GM23338 (cell line): ENCODE data around the gene PITX1. TPM values are rescaled to one million over a fixed set of nuclear protein-coding genes. Genes with fewer than 3 reads are reported as not detected.

Experiments used
- ATAC-seq: fragments of 200-7000 bp; cut with Tn5 transposase; 3 replicates; pipeline ENCODE4 v1.9.1; 2020
- DNase-seq: peaks from one replicate; pipeline ENCODE4 v3.0.0-alpha.2; 2015; ENCODE audit warnings: low spot score
- H2AFZ ChIP-seq: fragments of 200-600 bp; sonication (generic); 2 replicates; pipeline ENCODE4 v1.8.0; 2016; ENCODE audit warnings: antibody characterized with exemption, mild to moderate bottlenecking, moderate library complexity
- H3F3A ChIP-seq: fragments of 200-600 bp; sonication (generic); replicated peaks from 2 replicates; pipeline ENCODE4 v1.8.0; 2017; ENCODE audit warnings: antibody characterized with exemption, mixed run types, low read depth
- H3K27ac ChIP-seq: fragments of 200-600 bp; sonication (generic); 2 replicates; pipeline ENCODE4 v1.6.1; 2016; ENCODE audit warnings: low read depth
- H3K27me3 ChIP-seq: fragments of 200-600 bp; sonication (generic); 2 replicates; pipeline ENCODE4 v1.8.0; 2016; ENCODE audit warnings: mild to moderate bottlenecking, mixed run types, moderate library complexity; ENCODE audit not compliant: insufficient read depth
- H3K36me3 ChIP-seq: fragments of 200-600 bp; sonication (generic); 2 replicates; pipeline ENCODE4 v1.8.0; 2016; ENCODE audit warnings: mild to moderate bottlenecking; ENCODE audit not compliant: insufficient read depth
- H3K4me1 ChIP-seq: fragments of 200-600 bp; sonication (generic); 2 replicates; pipeline ENCODE4 v1.8.0; 2016; ENCODE audit warnings: mild to moderate bottlenecking, moderate library complexity; ENCODE audit not compliant: insufficient read depth
- H3K4me2 ChIP-seq: fragments of 200-600 bp; sonication (generic); 2 replicates; pipeline ENCODE4 v1.7.1; 2017; ENCODE audit warnings: mixed run types
- H3K4me3 ChIP-seq: fragments of 200-600 bp; sonication (generic); 2 replicates; pipeline ENCODE4 v1.6.1; 2016; ENCODE audit warnings: mixed run types
- H3K79me2 ChIP-seq: fragments of 200-600 bp; sonication (generic); replicated peaks from 2 replicates; pipeline ENCODE4 v1.8.0; 2017; ENCODE audit warnings: mild to moderate bottlenecking; ENCODE audit not compliant: insufficient read depth
- H3K9me2 ChIP-seq: fragments of 200-600 bp; sonication (generic); 2 replicates; pipeline ENCODE4 v1.8.0; 2017; ENCODE audit not compliant: insufficient read depth
- H4K20me1 ChIP-seq: fragments of 200-600 bp; sonication (generic); replicated peaks from 2 replicates; pipeline ENCODE4 v1.8.0; 2017; ENCODE audit warnings: mild to moderate bottlenecking; ENCODE audit not compliant: insufficient read depth
- H3K27ac Mint-ChIP-seq: 2 replicates; pipeline ENCODE4 v1.8.0; 2020; ENCODE audit warnings: inconsistent platforms, mild to moderate bottlenecking, moderate library complexity, mixed read lengths
- H3K27me3 Mint-ChIP-seq: 3 replicates; pipeline ENCODE4 v1.8.0; 2022; ENCODE audit warnings: low read depth, mild to moderate bottlenecking, moderate library complexity, mixed read lengths, inconsistent platforms; ENCODE audit not compliant: insufficient read depth, poor library complexity
- H3K36me3 Mint-ChIP-seq: 3 replicates; pipeline ENCODE4 v1.8.0; 2021; ENCODE audit warnings: low read depth, mild to moderate bottlenecking, inconsistent platforms, moderate library complexity, mixed read lengths
- H3K4me1 Mint-ChIP-seq: 3 replicates; pipeline ENCODE4 v1.8.0; 2020; ENCODE audit warnings: mild to moderate bottlenecking, inconsistent platforms, mixed read lengths
- H3K4me3 Mint-ChIP-seq: 3 replicates; pipeline ENCODE4 v1.8.0; 2021; ENCODE audit warnings: moderate library complexity, mild to moderate bottlenecking, inconsistent platforms, mixed read lengths
- H3K9me3 Mint-ChIP-seq: 3 replicates; pipeline ENCODE4 v1.8.0; 2020; ENCODE audit warnings: moderate library complexity, mild to moderate bottlenecking, inconsistent platforms, mixed read lengths
- CREB1 ChIP-seq: fragments of 250-450 bp; sonication (Bioruptor Pico); IDR thresholded peaks from 2 replicates; pipeline ENCODE4 v1.5.0; 2020; ENCODE audit warnings: low read depth, mild to moderate bottlenecking, moderate library complexity
- CTCF ChIP-seq, 2 experiments: fragments of 200-600 bp in 1 of 2; sonication (generic) in 1 of 2; conservative IDR thresholded peaks; 2 replicates each; pipeline versions ENCODE4 v1.5.1 to v1.6.1; 2016 to 2017; ENCODE audit warnings: antibody characterized with exemption in 2 of 2, low read depth in 2 of 2, mild to moderate bottlenecking in 2 of 2, moderate library complexity in 1 of 2
- EZH2 ChIP-seq: fragments of 200-600 bp; sonication (generic); IDR thresholded peaks from one replicate; pipeline ENCODE4 v1.8.0; 2017; ENCODE audit warnings: antibody characterized with exemption, mild to moderate bottlenecking, low read depth; ENCODE audit not compliant: unreplicated experiment
- EZH2phosphoT487 ChIP-seq: fragments of 200-600 bp; sonication (generic); IDR thresholded peaks from one replicate; pipeline ENCODE4 v1.8.1; 2018; ENCODE audit warnings: antibody characterized with exemption; ENCODE audit not compliant: unreplicated experiment
- JUNB ChIP-seq: IDR thresholded peaks from one replicate; pipeline ENCODE4 v1.6.1; 2016; ENCODE audit warnings: antibody characterized with exemption; ENCODE audit not compliant: unreplicated experiment
- NANOG ChIP-seq: IDR thresholded peaks from 2 replicates; pipeline ENCODE4 v1.6.1; 2016; ENCODE audit warnings: antibody characterized with exemption, borderline replicate concordance
- POLR2AphosphoS5 ChIP-seq: IDR thresholded peaks from 2 replicates; pipeline ENCODE4 v1.6.1; 2016; ENCODE audit warnings: antibody characterized with exemption, low read depth
- REST ChIP-seq: IDR thresholded peaks from one replicate; pipeline ENCODE4 v1.6.1; 2018; ENCODE audit warnings: antibody characterized with exemption; ENCODE audit not compliant: unreplicated experiment
- STAT1 ChIP-seq: IDR thresholded peaks from one replicate; pipeline ENCODE4 v1.6.1; 2016; ENCODE audit warnings: antibody characterized with exemption; ENCODE audit not compliant: unreplicated experiment
- ZNF114 ChIP-seq: fragments of 250-450 bp; sonication (Bioruptor Pico); IDR thresholded peaks from 2 replicates; pipeline ENCODE4 v1.5.0; 2020; ENCODE audit warnings: mild to moderate bottlenecking, moderate library complexity
- ZNF331 ChIP-seq: fragments of 250-450 bp; sonication (Bioruptor Pico); IDR thresholded peaks from 2 replicates; pipeline ENCODE4 v1.5.0; 2020; ENCODE audit warnings: low read depth, mild to moderate bottlenecking, moderate library complexity
- polyA plus RNA-seq: library from polyadenylated mRNA; unstranded; fragments of >200 nt; fragmentation: Nextera tagmentation; extraction: Ambion mirVana; gene quantifications from 2 replicates; pipeline ENCODE4 v1.2.1, GENCODE V29; 2016
- total RNA-seq: library from RNA; depleted of rRNA; stranded (reverse); fragments of >200 nt; shearing (Covaris generic); gene quantifications from 2 replicates; pipeline ENCODE4 v1.2.3, GENCODE V29; 2014
- TF ChIP-seq, protein P1 (sequence below): IDR thresholded peaks from 2 replicates; pipeline ENCODE4 v1.6.1; 2016; ENCODE audit warnings: antibody characterized with exemption
- TF ChIP-seq, protein P2 (sequence below): fragments of 250-450 bp; sonication (Bioruptor Pico); IDR thresholded peaks from 2 replicates; pipeline ENCODE4 v1.5.0; 2020; ENCODE audit warnings: mild to moderate bottlenecking, moderate library complexity

The PITX1 gene
- total and polyA plus RNA-seq, 2 experiments from 2014 or later: not detected

DNA sequence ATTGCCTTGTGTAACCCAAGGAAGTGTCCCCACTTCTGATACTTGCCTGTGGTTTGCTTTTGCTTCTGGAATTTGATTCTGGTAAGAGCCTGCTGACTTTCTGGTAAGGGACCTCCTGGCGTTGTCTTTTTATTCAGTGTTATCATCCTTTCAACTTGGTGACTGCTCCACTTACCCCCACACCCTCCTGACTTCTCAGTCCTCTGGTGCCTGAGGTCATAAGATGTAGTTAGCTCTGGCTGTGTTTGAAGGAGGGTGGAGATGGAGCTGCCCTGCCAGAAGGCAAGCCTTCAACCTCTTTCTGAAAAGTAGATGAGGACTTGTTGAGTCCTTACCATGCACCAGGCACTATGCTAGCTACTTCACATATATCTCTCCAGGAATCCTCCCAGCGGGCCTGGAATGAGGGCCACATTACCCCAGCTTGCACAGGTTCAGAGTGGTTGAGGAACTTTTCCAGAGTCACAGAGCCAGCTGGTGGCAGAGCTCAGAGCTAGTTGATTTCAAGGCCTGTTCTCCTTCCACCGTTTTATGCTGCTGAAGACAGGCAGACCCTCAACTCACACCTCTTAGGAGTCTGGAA is 45.2 kb upstream of the PITX1 start (continued):
- TF ChIP-seq CREB1 (CRISPR knock-in tag): no peak

GRCh38 chr5:135076801-135077200 is 42.8 kb upstream of the PITX1 start:
- Histone ChIP-seq H3K4me1 (peaks cover 11% of the 10 kb centered on the region; the same call in 1 of the 2 replicates), H2AFZ (no peak overlapping the region), H3K4me2 (no peak overlapping the region), H3K36me3 (no peaks in the 10 kb centered on the region), H3K27me3 (0 out of 2 replicates have a peak, but pooled peaks cover 4% of the 10 kb centered on the region), H4K20me1 (no peaks in the 10 kb centered on the region), H3F3A (no peaks in the 10 kb centered on the region), H3K4me3 (no peak overlapping the region), H3K79me2 (no peaks in the 10 kb centered on the region), H3K9me2 (no peaks in the 10 kb centered on the region), H3K27ac (no peak overlapping the region)
- H3K4me3 Mint-ChIP-seq: no peak overlapping the region
- no peak for TF ChIP-seq CREB1 (CRISPR knock-in tag)
- no peak for TF ChIP-seq EZH2phosphoT487
- TF ChIP-seq REST: no peak
- TF ChIP-seq, protein P1, sequence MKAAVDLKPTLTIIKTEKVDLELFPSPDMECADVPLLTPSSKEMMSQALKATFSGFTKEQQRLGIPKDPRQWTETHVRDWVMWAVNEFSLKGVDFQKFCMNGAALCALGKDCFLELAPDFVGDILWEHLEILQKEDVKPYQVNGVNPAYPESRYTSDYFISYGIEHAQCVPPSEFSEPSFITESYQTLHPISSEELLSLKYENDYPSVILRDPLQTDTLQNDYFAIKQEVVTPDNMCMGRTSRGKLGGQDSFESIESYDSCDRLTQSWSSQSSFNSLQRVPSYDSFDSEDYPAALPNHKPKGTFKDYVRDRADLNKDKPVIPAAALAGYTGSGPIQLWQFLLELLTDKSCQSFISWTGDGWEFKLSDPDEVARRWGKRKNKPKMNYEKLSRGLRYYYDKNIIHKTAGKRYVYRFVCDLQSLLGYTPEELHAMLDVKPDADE: no peak
- TF ChIP-seq, protein P2, sequence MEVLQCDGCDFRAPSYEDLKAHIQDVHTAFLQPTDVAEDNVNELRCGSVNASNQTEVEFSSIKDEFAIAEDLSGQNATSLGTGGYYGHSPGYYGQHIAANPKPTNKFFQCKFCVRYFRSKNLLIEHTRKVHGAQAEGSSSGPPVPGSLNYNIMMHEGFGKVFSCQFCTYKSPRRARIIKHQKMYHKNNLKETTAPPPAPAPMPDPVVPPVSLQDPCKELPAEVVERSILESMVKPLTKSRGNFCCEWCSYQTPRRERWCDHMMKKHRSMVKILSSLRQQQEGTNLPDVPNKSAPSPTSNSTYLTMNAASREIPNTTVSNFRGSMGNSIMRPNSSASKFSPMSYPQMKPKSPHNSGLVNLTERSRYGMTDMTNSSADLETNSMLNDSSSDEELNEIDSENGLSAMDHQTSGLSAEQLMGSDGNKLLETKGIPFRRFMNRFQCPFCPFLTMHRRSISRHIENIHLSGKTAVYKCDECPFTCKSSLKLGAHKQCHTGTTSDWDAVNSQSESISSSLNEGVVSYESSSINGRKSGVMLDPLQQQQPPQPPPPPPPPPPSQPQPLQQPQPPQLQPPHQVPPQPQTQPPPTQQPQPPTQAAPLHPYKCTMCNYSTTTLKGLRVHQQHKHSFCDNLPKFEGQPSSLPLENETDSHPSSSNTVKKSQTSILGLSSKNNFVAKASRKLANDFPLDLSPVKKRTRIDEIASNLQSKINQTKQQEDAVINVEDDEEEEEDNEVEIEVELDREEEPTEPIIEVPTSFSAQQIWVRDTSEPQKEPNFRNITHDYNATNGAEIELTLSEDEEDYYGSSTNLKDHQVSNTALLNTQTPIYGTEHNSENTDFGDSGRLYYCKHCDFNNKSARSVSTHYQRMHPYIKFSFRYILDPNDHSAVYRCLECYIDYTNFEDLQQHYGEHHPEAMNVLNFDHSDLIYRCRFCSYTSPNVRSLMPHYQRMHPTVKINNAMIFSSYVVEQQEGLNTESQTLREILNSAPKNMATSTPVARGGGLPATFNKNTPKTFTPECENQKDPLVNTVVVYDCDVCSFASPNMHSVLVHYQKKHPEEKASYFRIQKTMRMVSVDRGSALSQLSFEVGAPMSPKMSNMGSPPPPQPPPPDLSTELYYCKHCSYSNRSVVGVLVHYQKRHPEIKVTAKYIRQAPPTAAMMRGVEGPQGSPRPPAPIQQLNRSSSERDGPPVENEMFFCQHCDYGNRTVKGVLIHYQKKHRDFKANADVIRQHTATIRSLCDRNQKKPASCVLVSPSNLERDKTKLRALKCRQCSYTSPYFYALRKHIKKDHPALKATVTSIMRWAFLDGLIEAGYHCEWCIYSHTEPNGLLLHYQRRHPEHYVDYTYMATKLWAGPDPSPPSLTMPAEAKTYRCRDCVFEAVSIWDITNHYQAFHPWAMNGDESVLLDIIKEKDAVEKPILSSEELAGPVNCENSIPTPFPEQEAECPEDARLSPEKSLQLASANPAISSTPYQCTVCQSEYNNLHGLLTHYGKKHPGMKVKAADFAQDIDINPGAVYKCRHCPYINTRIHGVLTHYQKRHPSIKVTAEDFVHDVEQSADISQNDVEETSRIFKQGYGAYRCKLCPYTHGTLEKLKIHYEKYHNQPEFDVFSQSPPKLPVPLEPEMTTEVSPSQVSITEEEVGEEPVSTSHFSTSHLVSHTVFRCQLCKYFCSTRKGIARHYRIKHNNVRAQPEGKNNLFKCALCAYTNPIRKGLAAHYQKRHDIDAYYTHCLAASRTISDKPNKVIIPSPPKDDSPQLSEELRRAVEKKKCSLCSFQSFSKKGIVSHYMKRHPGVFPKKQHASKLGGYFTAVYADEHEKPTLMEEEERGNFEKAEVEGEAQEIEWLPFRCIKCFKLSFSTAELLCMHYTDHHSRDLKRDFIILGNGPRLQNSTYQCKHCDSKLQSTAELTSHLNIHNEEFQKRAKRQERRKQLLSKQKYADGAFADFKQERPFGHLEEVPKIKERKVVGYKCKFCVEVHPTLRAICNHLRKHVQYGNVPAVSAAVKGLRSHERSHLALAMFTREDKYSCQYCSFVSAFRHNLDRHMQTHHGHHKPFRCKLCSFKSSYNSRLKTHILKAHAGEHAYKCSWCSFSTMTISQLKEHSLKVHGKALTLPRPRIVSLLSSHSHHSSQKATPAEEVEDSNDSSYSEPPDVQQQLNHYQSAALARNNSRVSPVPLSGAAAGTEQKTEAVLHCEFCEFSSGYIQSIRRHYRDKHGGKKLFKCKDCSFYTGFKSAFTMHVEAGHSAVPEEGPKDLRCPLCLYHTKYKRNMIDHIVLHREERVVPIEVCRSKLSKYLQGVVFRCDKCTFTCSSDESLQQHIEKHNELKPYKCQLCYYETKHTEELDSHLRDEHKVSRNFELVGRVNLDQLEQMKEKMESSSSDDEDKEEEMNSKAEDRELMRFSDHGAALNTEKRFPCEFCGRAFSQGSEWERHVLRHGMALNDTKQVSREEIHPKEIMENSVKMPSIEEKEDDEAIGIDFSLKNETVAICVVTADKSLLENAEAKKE (CRISPR knock-in tag): no peak
- no peak for TF ChIP-seq EZH2
- no peak for TF ChIP-seq ZNF114 (CRISPR knock-in tag)
- TF ChIP-seq POLR2AphosphoS5: no peak
- no peak for TF ChIP-seq JUNB
- TF ChIP-seq STAT1: no peak
- TF ChIP-seq ZNF331 (CRISPR knock-in tag): no peak
- no peak for TF ChIP-seq NANOG
- TF ChIP-seq CTCF (conservative IDR thresholded peaks at IDR 0.05; ENCODE audit: low read depth in 2 of 2): no peak
- H3K9me3 Mint-ChIP-seq: peaks cover 7% of the 10 kb centered on the region; the same call in 1 of the 3 replicates
- ATAC-seq: no peak
- no peaks in the 10 kb centered on the region for H3K36me3 Mint-ChIP-seq
- peaks cover 26% of the 10 kb centered on the region for H3K27me3 Mint-ChIP-seq
- H3K27ac Mint-ChIP-seq: no peak overlapping the region
- no peak for DNase-seq
- peaks cover 20% of the 10 kb centered on the region for H3K4me1 Mint-ChIP-seq
